Transverse colon (tissue), 4 donors: ENCODE measurements around the gene P2RX6. TPM values are rescaled to one million over a fixed set of nuclear protein-coding genes. Genes with fewer than 3 reads are reported as not detected.

Experiments
- DNase-seq: peaks from one replicate; pipeline ENCODE4 v3.0.0-alpha.2; 2019
- H3K27ac ChIP-seq, 4 donors: fragments of 200-600 bp; sonication (generic); 2 replicates each; pipeline ENCODE4 v1.5.1; 2016 to 2018; ENCODE audit warnings: inconsistent platforms in 4 of 4
- H3K27me3 ChIP-seq: fragments of 200-600 bp; sonication (generic); 2 replicates; pipeline ENCODE4 v1.5.1; 2017; ENCODE audit warnings: inconsistent platforms
- H3K36me3 ChIP-seq, 4 donors: fragments of 200-600 bp; sonication (generic); 2 replicates each; pipeline ENCODE4 v1.5.1; 2017 to 2019; ENCODE audit warnings: inconsistent platforms in 4 of 4
- H3K4me1 ChIP-seq, 4 donors: fragments of 200-600 bp; sonication (generic); 2 replicates each; pipeline ENCODE4 v1.5.1; 2017 to 2020; ENCODE audit warnings: inconsistent platforms in 4 of 4
- H3K4me3 ChIP-seq, 4 donors: fragments of 200-600 bp; sonication (generic); 1 replicate in 1 of 4; 2 replicates in 3 of 4; pipeline versions ENCODE4 v1.5.1 to v1.6.1; 2017 to 2019; ENCODE audit warnings: inconsistent platforms in 4 of 4
- H3K9me3 ChIP-seq, 2 donors: fragments of 200-600 bp; sonication (generic); 2 replicates each; pipeline ENCODE4 v1.5.1; 2017 to 2019; ENCODE audit warnings: inconsistent platforms in 2 of 2
- EP300 ChIP-seq: sonication (generic); formaldehyde crosslinking; IDR thresholded peaks from one replicate; pipeline ENCODE4 v1.6.1; 2017; ENCODE audit warnings: antibody characterized with exemption, low read depth
- POLR2A ChIP-seq: fragments of 450-650 bp; IDR thresholded peaks from one replicate; pipeline ENCODE4 v1.6.1; 2016; ENCODE audit warnings: antibody characterized with exemption, mild to moderate bottlenecking, moderate library complexity
- POLR2AphosphoS5 ChIP-seq, 3 donors: sonication (generic); formaldehyde crosslinking; IDR thresholded peaks; one replicate each; pipeline ENCODE4 v1.6.1; 2016; ENCODE audit warnings: antibody characterized with exemption in 3 of 3
- WGBS, 2 donors: methylation state at CpG; one replicate each; pipeline ENCODE4 v1.1.5; 2018; ENCODE audit warnings: low coverage in 1 of 2; 5-methylcytosine and 5-hydroxymethylcytosine counted together
- in situ Hi-C, 4 donors: fragments of 200-750 bp; cut with MboI; loops; one replicate each; pipeline versions ENCODE4 v1.15.0 to v1.15.1; 2017; ENCODE audit warnings: low sequenced_read_pairs in 3 of 4, low pct_ligation_motif_present in 1 of 4, low pct_unique_long_range_greater_than_20kb in 1 of 4
- intact Hi-C: fragments of 100-400 bp; cut with DNase I; formaldehyde crosslinking; loops from one replicate; pipeline ENCODE4 v1.15.1; 2023; ENCODE audit warnings: low total_unique reads
- total RNA-seq, 4 donors: library from RNA; depleted of rRNA; stranded (reverse); fragments of >200 nt; gene quantifications; one replicate each; pipeline ENCODE4 v1.1.0, GENCODE V29; 2016
- TF ChIP-seq, protein P1 (sequence below), 5 experiments: fragments of 200-600 bp in 3 of 5; fragments of 450-650 bp in 2 of 5; sonication (generic) in 3 of 5; IDR thresholded peaks; 1 replicate in 2 of 5; 2 replicates in 3 of 5; pipeline ENCODE4 v1.5.1; 2016 to 2017; ENCODE audit warnings: antibody characterized with exemption in 5 of 5, inconsistent platforms in 3 of 5, mild to moderate bottlenecking in 2 of 5, moderate library complexity in 1 of 5

P2RX6 gene
- total RNA-seq, 4 donors from 2014 or later = 0.40 to 1.7 (median 0.82) TPM; not detected in 1

DNA sequence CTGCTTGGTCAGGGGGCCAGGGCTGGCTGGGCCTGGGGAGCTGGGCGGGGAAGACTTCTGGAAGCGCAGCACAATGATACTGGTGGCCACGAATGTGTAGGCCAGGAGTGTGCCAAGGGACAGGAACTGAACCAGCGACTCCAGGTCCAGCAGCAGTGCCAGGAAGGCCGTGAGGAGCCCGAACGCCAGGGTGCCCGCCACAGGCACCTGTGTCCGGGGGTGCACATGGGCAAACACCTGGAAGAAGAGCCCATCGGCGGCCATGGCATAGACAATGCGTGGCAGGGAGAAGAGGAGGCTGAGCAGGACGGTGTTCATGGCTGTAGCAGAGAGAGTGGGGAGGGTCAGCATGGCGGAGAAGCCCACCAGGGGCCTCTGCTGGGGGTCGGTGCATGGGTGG lies 15.1 kb downstream of the P2RX6 start:
- TF ChIP-seq, protein P1, sequence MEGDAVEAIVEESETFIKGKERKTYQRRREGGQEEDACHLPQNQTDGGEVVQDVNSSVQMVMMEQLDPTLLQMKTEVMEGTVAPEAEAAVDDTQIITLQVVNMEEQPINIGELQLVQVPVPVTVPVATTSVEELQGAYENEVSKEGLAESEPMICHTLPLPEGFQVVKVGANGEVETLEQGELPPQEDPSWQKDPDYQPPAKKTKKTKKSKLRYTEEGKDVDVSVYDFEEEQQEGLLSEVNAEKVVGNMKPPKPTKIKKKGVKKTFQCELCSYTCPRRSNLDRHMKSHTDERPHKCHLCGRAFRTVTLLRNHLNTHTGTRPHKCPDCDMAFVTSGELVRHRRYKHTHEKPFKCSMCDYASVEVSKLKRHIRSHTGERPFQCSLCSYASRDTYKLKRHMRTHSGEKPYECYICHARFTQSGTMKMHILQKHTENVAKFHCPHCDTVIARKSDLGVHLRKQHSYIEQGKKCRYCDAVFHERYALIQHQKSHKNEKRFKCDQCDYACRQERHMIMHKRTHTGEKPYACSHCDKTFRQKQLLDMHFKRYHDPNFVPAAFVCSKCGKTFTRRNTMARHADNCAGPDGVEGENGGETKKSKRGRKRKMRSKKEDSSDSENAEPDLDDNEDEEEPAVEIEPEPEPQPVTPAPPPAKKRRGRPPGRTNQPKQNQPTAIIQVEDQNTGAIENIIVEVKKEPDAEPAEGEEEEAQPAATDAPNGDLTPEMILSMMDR (IDR thresholded peaks at IDR 0.05) = no peak
- TF ChIP-seq POLR2AphosphoS5 (IDR thresholded peaks at IDR 0.05) (no peak), POLR2A (no peak), EP300 (no peak)
- DNase-seq = no peak
- Histone ChIP-seq H3K9me3 (no peaks in the 10 kb centered on the region), H3K4me1 (peaks cover 7 to 9% (median 7%) of the 10 kb centered on the region in 4 donors), H3K27ac (no peak overlapping the region), H3K4me3 (no peak overlapping the region), H3K27me3 (peaks cover 25% of the 10 kb centered on the region), H3K36me3 (no peaks in the 10 kb centered on the region)
- intact Hi-C loops = no loop called here
- WGBS, 2 donors = 84% methylated on average over 11 to 15 of the region's 15 CpGs
- in situ Hi-C loops = no loop called here

DNA sequence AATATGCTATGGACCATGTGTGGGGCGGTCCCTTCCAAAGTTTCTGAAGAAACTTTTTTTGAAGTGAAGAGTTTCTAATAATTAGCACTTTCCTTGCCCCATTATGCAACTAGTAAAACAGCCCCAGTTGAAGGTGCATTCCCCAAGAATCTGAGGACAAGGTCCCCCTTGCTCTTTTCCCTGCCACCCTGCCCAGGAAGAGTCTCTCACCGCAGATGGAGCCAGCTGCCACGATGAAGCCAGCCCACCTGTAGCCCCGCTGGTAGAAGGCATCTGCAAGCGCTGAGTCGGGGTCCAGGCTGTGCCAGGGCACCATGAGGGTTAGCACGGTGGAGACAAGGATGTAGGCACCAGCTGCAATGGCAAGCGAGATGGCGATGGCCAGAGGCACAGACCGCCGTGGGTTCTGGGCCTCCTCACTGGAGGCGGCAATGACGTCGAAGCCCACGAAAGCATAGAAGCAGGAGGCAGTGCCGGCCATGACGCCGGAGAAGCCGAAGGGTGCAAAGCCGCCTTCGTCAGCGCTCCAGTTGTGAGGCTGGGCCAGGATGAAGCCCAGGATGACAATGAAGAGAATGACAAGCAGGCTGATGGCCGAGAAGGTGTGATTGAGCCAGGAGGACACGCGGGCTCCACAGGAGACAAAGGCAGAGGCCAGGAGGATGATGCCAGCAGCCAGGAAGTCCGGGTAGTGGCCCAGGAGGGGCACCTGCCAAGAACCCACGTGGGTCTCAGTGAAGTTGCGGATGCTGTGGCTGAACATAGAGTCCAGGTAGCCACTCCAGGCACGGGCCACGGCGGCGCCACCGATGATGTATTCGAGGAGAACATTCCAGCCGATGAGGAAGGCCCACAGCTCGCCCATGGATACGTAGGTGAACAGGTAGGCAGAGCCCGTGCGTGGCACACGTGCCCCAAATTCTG lies 15.9 kb downstream of the P2RX6 start:
- Histone ChIP-seq H3K9me3 (no peaks in the 10 kb centered on the region), H3K27ac (no peak overlapping the region), H3K4me3 (no peak overlapping the region), H3K4me1 (peaks cover 7 to 9% (median 7%) of the 10 kb centered on the region in 4 donors), H3K27me3 (peaks cover 25% of the 10 kb centered on the region), H3K36me3 (no peaks in the 10 kb centered on the region)
- no peak for DNase-seq
- in situ Hi-C loops (no loop called here), intact Hi-C loops (no loop called here)
- WGBS, 2 donors = 84 to 93% methylated on average over 2 to 40 of the region's 40 CpGs
- TF ChIP-seq, protein P1 (IDR thresholded peaks at IDR 0.05) = no peak
- TF ChIP-seq POLR2AphosphoS5 (IDR thresholded peaks at IDR 0.05) (no peak), EP300 (no peak), POLR2A (no peak)

DNA sequence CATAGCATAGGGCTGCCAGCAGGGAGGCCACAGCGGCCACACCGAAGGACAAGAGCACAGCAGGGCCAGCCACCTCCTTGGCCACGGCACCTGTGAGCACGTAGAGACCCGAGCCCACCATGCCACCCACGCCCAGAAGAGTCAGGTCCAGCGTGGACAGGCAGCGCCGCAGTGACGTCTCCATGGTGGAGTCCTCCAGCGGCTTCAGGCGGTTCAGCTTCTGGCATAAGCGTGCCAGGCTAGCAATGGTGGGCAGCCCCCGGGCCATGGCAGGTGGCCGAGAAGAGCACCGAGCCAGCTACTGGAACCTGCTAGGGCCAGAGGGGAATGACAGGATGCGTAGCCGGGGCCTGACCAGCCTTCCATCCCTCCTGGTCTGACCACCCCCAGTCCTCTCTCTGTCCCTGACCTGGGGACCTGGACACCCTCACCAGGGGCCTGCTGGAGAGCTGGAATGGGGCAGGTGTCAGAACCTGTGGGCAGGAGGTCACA lies 16.6 kb downstream of the P2RX6 start:
- H3K36me3 ChIP-seq = no peaks in the 10 kb centered on the region
- H3K27ac ChIP-seq = peak overlapping the region in 1 of 4 donors; percentile 11
- peaks cover 7 to 9% (median 7%) of the 10 kb centered on the region in 4 donors for H3K4me1 ChIP-seq
- in situ Hi-C loops (no loop called here), intact Hi-C loops (no loop called here)
- H3K4me3 ChIP-seq = peak overlapping the region in 2 of 4 donors; percentile 24 to 28
- WGBS, 2 donors = 100% methylated on average over 8 of the region's 18 CpGs; no CpG with 5 or more reads in 1 of the 2 donors
- no peak for TF ChIP-seq POLR2A
- TF ChIP-seq POLR2AphosphoS5 (IDR thresholded peaks at IDR 0.05) = no peak
- TF ChIP-seq EP300 = no peak
- TF ChIP-seq, protein P1 (IDR thresholded peaks at IDR 0.05) = no peak
- no peak for DNase-seq
- no peaks in the 10 kb centered on the region for H3K9me3 ChIP-seq
- peaks cover 25% of the 10 kb centered on the region for H3K27me3 ChIP-seq

DNA sequence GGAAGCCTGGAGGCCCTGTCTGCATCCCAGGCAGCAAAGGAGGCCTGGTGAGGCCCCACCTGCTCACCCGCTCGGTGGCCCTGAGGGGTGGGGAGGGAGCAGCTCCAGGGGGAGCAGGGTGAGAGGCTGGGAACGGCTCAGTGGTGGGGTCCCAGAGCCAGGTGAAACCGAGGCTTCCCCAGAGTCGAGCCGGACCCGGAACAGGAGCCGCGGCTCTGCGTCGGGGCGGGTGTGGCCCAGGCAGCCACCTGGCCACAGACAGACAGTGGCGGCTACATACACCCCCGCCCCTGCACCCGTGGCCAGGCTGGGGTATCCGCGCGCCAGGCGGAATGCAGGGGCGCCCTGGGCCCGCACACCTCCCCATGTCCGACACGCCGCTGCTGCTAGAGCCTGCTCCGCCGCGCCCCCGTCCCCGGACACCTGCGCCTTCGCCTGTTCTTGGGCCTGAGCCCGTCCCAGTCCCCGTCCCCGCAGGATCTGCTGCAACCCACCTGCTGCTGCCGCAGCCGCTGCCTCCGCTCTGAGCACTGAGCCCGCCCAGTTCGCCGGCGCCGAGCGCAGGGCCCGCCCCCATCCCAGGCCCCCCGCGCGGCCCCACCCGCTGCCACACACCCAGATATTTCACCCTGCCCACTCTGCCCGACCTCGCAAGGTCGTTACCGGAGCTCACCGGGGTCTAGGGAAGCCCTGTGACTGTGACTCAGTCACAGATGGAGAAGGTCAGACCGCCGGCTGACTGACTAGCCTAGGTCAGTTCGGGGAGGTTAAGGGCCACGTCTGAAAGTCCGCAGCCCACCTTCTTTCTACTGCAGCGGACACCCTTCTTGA lies 17.3 kb downstream of the P2RX6 start, which contains the start of gene SLC7A4:
Gene SLC7A4 (minus strand): TSS at position 525 of the 831 bp plus-strand sequence. CDS start 749 bp downstream, outside the sequence.
- peak within 1 kb of the TSS in 1 of 4 donors; percentile 11 for H3K27ac ChIP-seq
- DNase-seq = peak; percentile 17
- no peak for TF ChIP-seq POLR2AphosphoS5 (IDR thresholded peaks at IDR 0.05)
- no peak for TF ChIP-seq POLR2A
- no peak for TF ChIP-seq EP300
- TF ChIP-seq, protein P1 (IDR thresholded peaks at IDR 0.05) = no peak
- H3K36me3 ChIP-seq = no peaks in the 10 kb centered on the region
- 21% methylated on average over 38 of the region's 59 CpGs; no CpG with 5 or more reads in 1 of the 2 donors for WGBS, 2 donors
- in situ Hi-C loops = no loop called here
- H3K9me3 ChIP-seq = no peaks in the 10 kb centered on the region
- peaks cover 7 to 9% (median 7%) of the 10 kb centered on the region in 4 donors for H3K4me1 ChIP-seq
- H3K27me3 ChIP-seq = peaks cover 25% of the 10 kb centered on the region
- H3K4me3 ChIP-seq = peak within 1 kb of the TSS in 3 of 4 donors; percentile 24 to 30 (median 28)
- intact Hi-C loops = no loop called here
